Astrocyte (in vitro differentiated cells and primary cell): Measurements from ENCODE around the gene ENHO. TPM values are rescaled to one million over a fixed set of nuclear protein-coding genes. Genes with fewer than 3 reads are reported as not detected.

ENCODE experiments used
- DNase-seq: peaks from one replicate; pipeline ENCODE4 v3.0.0-alpha.2; 2010; ENCODE audit warnings: low read depth
- FAIRE-seq: peaks from 2 replicates; lab custom pipeline; 2011; peaks lifted over from hg19 to GRCh38; lab: Jason Lieb, UNC
- H2AFZ ChIP-seq: 2 replicates; pipeline ENCODE4 v1.6.0; 2012; ENCODE audit warnings: low read depth, low read length, inconsistent platforms
- H3K27ac ChIP-seq: 2 replicates; pipeline ENCODE4 v1.5.1; 2011; ENCODE audit warnings: low read depth, low read length, inconsistent platforms
- H3K27me3 ChIP-seq: 2 replicates; pipeline ENCODE4 v1.6.0; 2011; ENCODE audit warnings: low read length, inconsistent platforms; ENCODE audit not compliant: insufficient read depth
- H3K36me3 ChIP-seq: 2 replicates; pipeline ENCODE4 v1.5.1; 2011; ENCODE audit warnings: low read length, inconsistent platforms; ENCODE audit not compliant: insufficient read depth
- H3K4me1 ChIP-seq: 2 replicates; pipeline ENCODE4 v1.5.1; 2011; ENCODE audit warnings: low read length, inconsistent platforms; ENCODE audit not compliant: insufficient read depth
- H3K4me2 ChIP-seq: 2 replicates; pipeline ENCODE4 v1.6.0; 2012; ENCODE audit warnings: low read length, inconsistent platforms
- H3K4me3 ChIP-seq: 2 replicates; pipeline ENCODE4 v1.5.1; 2011; ENCODE audit warnings: low read depth, mild to moderate bottlenecking, low read length, inconsistent platforms; ENCODE audit not compliant: insufficient read depth
- H3K79me2 ChIP-seq: 2 replicates; pipeline ENCODE4 v1.6.0; 2012; ENCODE audit warnings: mild to moderate bottlenecking, low read length, inconsistent platforms; ENCODE audit not compliant: insufficient read depth
- H3K9ac ChIP-seq: 2 replicates; pipeline ENCODE4 v1.6.0; 2012; ENCODE audit warnings: mild to moderate bottlenecking, low read length, inconsistent platforms
- H3K9me3 ChIP-seq: 2 replicates; pipeline ENCODE4 v1.5.1; 2012; ENCODE audit warnings: low read depth, mild to moderate bottlenecking, low read length, inconsistent platforms; ENCODE audit not compliant: insufficient read depth
- H4K20me1 ChIP-seq: 2 replicates; pipeline ENCODE4 v1.6.0; 2012; ENCODE audit warnings: low read length, inconsistent platforms; ENCODE audit not compliant: insufficient read depth
- H3K27ac Mint-ChIP-seq: one replicate; pipeline ENCODE4 v1.8.0; 2021; ENCODE audit warnings: mild to moderate bottlenecking, mixed read lengths; ENCODE audit not compliant: unreplicated experiment
- H3K27me3 Mint-ChIP-seq: one replicate; pipeline ENCODE4 v1.8.0; 2021; ENCODE audit warnings: low read depth, mixed read lengths; ENCODE audit not compliant: unreplicated experiment
- H3K36me3 Mint-ChIP-seq: one replicate; pipeline ENCODE4 v1.8.0; 2021; ENCODE audit warnings: low read depth, mixed read lengths; ENCODE audit not compliant: unreplicated experiment
- H3K4me1 Mint-ChIP-seq: one replicate; pipeline ENCODE4 v1.8.0; 2021; ENCODE audit warnings: low read depth, mixed read lengths; ENCODE audit not compliant: unreplicated experiment
- H3K4me3 Mint-ChIP-seq: one replicate; pipeline ENCODE4 v1.8.0; 2021; ENCODE audit warnings: mild to moderate bottlenecking, moderate library complexity, mixed read lengths; ENCODE audit not compliant: unreplicated experiment
- H3K9me3 Mint-ChIP-seq: one replicate; pipeline ENCODE4 v1.8.0; 2021; ENCODE audit warnings: mild to moderate bottlenecking, mixed read lengths; ENCODE audit not compliant: unreplicated experiment
- EZH2 ChIP-seq: IDR thresholded peaks from 2 replicates; pipeline ENCODE4 v1.6.1; 2012; ENCODE audit warnings: mild to moderate bottlenecking, low read length, inconsistent platforms; ENCODE audit not compliant: insufficient read depth
- total RNA-seq: library from RNA; stranded (reverse); gene quantifications from 2 replicates; pipeline ENCODE4 v1.2.1, GENCODE V29; 2021
- TF ChIP-seq, protein P1 (sequence below): IDR thresholded peaks from 2 replicates; pipeline ENCODE4 v1.5.1; 2011; ENCODE audit warnings: low read depth, mild to moderate bottlenecking, inconsistent platforms, low read length, moderate library complexity; ENCODE audit not compliant: insufficient read depth

Gene ENHO
- total RNA-seq, 1 donor from 2014 or later: 1.1 TPM

DNA sequence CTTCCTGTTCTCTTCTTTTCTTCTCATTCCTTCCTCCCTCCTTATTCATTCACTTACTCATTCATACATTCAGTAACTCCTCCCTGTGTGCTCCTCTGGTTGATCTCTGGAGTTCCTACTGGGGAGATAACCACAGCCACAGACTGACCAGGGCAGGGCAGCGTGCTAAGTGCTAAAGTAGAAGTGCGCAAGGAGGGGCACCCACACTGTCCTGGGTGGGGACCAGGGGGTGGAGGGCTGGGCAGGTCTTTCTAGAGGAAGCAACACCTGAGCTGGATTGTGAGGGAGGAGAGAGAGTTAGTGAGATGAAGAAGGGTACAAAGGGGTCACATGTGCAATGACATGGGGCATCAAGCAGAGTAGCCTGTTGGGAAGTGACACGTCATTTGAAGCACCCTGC, 13.8 kb downstream of the ENHO start:
- Histone ChIP-seq H3K36me3 (no peaks in the 10 kb centered on the region), H4K20me1 (no peaks in the 10 kb centered on the region), H2AFZ (no peak overlapping the region), H3K4me2 (no peak overlapping the region), H3K27me3 (peaks cover 16% of the 10 kb centered on the region), H3K27ac (no peak overlapping the region), H3K9me3 (no peaks in the 10 kb centered on the region), H3K79me2 (no peaks in the 10 kb centered on the region), H3K4me1 (no peaks in the 10 kb centered on the region), H3K9ac (no peak overlapping the region), H3K4me3 (no peak overlapping the region)
- Mint-ChIP-seq H3K4me1 (peaks cover 3% of the 10 kb centered on the region), H3K9me3 (peaks cover 9% of the 10 kb centered on the region), H3K27me3 (peaks cover 65% of the 10 kb centered on the region), H3K4me3 (no peak overlapping the region), H3K27ac (no peak overlapping the region), H3K36me3 (peaks cover 7% of the 10 kb centered on the region)
- TF ChIP-seq EZH2: no peak
- no peak for DNase-seq
- no peak for FAIRE-seq

DNA sequence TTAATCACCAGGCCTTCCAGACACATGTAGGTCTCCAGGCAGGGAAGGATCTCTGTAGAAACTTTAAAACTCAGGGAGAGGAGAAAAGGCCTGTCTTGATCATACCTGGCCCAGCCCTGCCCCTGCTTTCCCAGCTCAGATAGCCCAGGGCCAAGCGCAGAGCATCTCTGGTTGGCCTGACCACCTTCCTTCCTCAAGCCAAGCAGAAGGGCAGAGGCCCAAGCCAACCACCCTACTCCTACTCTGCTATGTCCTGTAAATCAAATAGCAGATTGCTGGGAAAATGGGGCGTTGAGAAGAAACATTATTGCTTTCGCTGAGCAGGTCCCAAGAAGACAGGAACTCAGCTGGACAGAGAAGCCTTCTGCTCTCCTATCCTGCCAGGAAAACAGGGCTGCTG, 14.3 kb downstream of the ENHO start:
- no peaks in the 10 kb centered on the region for H3K36me3 ChIP-seq
- no peak overlapping the region for H3K27ac Mint-ChIP-seq
- no peak for DNase-seq
- peaks cover 9% of the 10 kb centered on the region for H3K9me3 Mint-ChIP-seq
- H3K27me3 Mint-ChIP-seq: peaks cover 69% of the 10 kb centered on the region
- H3K4me1 Mint-ChIP-seq: peaks cover 3% of the 10 kb centered on the region
- no peaks in the 10 kb centered on the region for H4K20me1 ChIP-seq
- no peaks in the 10 kb centered on the region for H3K4me1 ChIP-seq
- TF ChIP-seq, protein P1, sequence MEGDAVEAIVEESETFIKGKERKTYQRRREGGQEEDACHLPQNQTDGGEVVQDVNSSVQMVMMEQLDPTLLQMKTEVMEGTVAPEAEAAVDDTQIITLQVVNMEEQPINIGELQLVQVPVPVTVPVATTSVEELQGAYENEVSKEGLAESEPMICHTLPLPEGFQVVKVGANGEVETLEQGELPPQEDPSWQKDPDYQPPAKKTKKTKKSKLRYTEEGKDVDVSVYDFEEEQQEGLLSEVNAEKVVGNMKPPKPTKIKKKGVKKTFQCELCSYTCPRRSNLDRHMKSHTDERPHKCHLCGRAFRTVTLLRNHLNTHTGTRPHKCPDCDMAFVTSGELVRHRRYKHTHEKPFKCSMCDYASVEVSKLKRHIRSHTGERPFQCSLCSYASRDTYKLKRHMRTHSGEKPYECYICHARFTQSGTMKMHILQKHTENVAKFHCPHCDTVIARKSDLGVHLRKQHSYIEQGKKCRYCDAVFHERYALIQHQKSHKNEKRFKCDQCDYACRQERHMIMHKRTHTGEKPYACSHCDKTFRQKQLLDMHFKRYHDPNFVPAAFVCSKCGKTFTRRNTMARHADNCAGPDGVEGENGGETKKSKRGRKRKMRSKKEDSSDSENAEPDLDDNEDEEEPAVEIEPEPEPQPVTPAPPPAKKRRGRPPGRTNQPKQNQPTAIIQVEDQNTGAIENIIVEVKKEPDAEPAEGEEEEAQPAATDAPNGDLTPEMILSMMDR: no peak
- TF ChIP-seq EZH2: no peak
- no peak overlapping the region for H3K4me3 Mint-ChIP-seq
- no peak overlapping the region for H2AFZ ChIP-seq
- no peak for FAIRE-seq
- H3K79me2 ChIP-seq: no peaks in the 10 kb centered on the region
- no peak overlapping the region for H3K9ac ChIP-seq
- H3K27ac ChIP-seq: no peak overlapping the region
- no peaks in the 10 kb centered on the region for H3K9me3 ChIP-seq
- peaks cover 7% of the 10 kb centered on the region for H3K36me3 Mint-ChIP-seq
- H3K4me3 ChIP-seq: no peak overlapping the region
- H3K4me2 ChIP-seq: no peak overlapping the region
- peaks cover 19% of the 10 kb centered on the region for H3K27me3 ChIP-seq

DNA sequence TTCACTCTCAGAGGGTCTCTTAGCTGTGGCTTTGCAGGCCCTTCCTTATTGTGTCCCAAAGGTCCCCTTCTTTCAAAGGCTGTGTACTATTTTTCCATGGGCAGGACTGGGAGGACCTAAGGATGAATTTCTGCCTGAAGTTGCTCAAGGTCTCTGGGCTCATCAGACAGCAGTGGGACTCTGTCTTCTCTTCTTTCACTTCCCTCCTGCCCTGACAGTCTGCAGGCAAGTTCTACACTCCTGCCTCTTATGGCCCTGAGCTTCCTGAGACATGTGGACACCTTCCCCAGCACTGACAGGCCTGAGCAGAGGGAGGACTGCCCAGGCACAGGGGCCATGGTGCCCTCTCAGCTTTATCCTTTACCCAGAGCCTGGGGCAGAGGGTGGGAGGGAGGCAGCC, 14.8 kb downstream of the ENHO start:
- no peak overlapping the region for H2AFZ ChIP-seq
- FAIRE-seq: no peak
- no peak overlapping the region for H3K9ac ChIP-seq
- Mint-ChIP-seq H3K9me3 (peaks cover 9% of the 10 kb centered on the region), H3K27me3 (peaks cover 72% of the 10 kb centered on the region), H3K36me3 (peaks cover 7% of the 10 kb centered on the region), H3K27ac (no peak overlapping the region), H3K4me1 (peaks cover 3% of the 10 kb centered on the region), H3K4me3 (no peak overlapping the region)
- H3K4me3 ChIP-seq: no peak overlapping the region
- H3K4me2 ChIP-seq: no peak overlapping the region
- H3K9me3 ChIP-seq: no peaks in the 10 kb centered on the region
- no peaks in the 10 kb centered on the region for H3K79me2 ChIP-seq
- H3K36me3 ChIP-seq: no peaks in the 10 kb centered on the region
- DNase-seq: no peak
- H4K20me1 ChIP-seq: no peaks in the 10 kb centered on the region
- no peak overlapping the region for H3K27ac ChIP-seq
- TF ChIP-seq, protein P1: no peak
- no peak for TF ChIP-seq EZH2
- H3K27me3 ChIP-seq: peaks cover 18% of the 10 kb centered on the region
- H3K4me1 ChIP-seq: peaks cover 4% of the 10 kb centered on the region
